NCI-H2029 treated with DMSO at 0.1 percent for 48 hours (cell line): Measurements from ENCODE around the gene ABL1.
"Not testable (repeated sequence)": the region's sequence is repeated elsewhere in the genome, so short reads cannot be mapped to it uniquely, and the experiment has no call there.

ENCODE experiments used
- DNase-seq: peaks from one replicate; lab custom pipeline; 2025; lab: John Stamatoyannopoulos, UW

The ABL1 gene

DNA sequence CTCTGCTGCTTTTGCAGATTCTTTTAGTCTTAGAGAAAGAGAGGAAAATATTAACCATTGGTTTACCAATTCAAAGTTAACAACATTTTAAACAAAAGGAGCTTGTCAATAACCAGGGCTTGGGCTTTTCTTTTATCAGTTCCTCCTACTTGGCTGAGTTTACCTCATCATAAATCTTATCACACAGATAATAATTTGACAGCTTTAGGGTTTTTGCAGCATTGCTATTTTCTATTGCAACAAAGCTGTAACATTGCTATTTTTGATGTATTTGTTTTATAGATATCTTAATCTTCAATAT, 9.8 kb upstream of the ABL1 start:
- DNase-seq, result no peak

GRCh38 chr9:130825809-130826208, 9.2 kb upstream of the ABL1 start:
- DNase-seq, result no peak

- no peak for DNase-seq
Measured at GRCh38 chr9:130829762-130830161, 5.3 kb upstream of the ABL1 start.

GRCh38 chr9:130830231-130830760, 4.8 kb upstream of the ABL1 start:
- peak; percentile 24 for DNase-seq

GRCh38 chr9:130831077-130831476, 4.0 kb upstream of the ABL1 start:
- DNase-seq, result no peak

DNA sequence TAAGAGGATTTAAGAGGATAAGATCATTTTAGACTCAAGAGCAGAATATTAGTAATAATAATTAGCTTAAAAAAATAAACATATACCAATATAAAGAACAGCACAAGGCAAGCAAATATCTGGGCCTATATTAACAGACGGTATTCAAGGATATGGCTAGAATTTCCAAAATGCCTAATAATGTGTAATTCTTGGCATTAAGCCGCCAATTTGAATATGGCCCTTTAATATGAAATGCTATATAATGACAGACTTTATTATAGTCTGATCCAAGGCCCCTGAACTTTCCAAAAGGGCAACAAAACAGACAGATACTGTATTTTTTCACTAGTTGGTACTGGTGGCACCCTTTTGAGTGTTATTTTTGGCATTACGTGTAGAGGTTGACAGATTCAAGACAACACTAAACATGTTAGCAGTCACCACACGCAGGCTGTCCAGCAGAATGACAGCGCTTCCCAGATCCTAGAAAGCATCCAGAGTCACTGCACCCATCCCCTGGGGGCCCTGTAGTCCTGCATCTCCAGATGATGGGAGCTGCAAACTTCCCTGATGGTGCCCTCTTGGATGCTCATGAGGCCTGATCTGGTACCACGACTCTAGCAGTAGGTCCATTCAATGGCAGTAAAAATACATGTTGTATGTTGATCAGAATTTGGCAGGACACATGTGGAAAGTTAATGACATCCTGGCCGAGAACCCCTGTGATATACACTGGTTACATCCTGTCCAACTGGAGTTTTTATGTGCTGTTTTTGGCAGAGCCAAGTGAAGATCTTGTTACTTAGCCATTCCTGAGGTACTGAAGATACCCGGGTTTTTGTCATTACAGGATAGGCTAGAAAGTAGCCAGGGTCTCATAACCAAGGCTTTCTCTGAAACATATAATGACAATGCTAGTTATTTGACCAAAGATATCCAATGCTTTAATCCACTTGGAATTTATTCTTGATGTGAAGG, 1.7 kb upstream of the ABL1 start:
- no peak for DNase-seq

DNA sequence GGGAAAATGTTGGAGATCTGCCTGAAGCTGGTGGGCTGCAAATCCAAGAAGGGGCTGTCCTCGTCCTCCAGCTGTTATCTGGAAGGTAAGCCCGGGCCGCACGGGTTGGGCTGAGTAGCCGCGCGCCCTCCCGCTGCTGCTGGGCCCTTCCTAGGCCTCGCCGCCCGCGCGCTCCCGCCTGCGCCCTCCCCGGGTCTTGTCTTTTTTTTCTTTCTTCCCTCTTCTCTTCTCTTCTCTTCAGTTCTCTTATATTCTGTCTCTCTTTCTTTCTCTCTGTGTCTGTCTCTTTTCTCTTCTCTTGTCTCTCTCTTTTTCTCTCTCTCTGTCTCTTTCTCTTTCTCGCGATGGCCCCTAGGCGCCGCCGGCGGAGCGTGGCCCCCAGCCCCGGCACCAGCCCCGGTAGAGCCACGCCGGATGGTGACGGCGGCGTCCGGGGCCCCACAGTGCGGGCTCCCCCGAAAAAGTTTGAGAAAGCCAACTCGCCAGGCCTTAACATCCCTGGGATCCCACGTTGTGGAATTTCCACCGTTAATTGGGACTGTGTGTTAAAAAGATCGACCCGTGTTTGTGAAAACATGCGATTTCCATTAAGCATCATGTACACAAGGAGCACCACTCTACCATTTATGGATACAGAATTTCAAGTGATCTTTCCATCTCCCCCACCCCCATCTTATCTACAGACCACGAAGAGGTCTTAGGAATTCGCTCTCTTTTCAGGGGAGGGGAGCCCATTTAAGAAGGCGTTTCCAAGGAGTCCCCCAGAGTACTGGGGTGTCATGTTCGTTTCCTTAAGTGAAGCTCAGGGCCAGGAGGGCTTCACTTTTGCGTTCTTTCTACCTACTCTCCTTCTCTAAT, 616 bp downstream of the ABL1 start:
- no peak for DNase-seq

DNA sequence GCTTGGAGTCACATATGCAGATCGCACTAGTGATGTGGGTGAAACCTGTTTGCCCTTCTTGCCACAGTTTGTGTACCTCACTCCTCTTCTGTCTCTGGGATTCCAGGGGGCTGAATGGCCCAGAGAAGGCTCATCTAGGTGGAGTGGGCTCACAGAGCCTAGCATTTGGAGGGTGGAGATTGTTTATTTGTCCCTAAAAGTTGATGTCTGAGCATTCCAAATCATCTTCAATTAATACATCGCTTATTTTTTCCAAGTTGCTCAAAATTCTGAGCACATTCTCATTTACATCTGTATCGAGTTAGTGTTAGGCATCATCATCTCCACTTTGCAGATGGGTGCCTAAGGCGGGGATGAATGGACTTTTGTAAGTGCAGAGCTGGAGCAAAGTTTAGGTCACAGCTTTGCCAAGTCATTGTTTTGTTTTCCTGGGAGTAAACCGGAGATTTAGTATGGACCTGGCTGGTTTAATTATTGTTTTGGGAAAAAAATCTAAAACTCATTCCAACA, 2.0 kb downstream of the ABL1 start:
- no peak for DNase-seq

GRCh38 chr9:130837643-130838042, 2.6 kb downstream of the ABL1 start:
- DNase-seq, result no peak

GRCh38 chr9:130839132-130840111, 4.4 kb downstream of the ABL1 start:
- no peak for DNase-seq

- DNase-seq, result no peak
Measured at GRCh38 chr9:130842545-130842944, 7.5 kb downstream of the ABL1 start.

GRCh38 chr9:130843049-130843908, 8.2 kb downstream of the ABL1 start:
- no peak for DNase-seq

DNA sequence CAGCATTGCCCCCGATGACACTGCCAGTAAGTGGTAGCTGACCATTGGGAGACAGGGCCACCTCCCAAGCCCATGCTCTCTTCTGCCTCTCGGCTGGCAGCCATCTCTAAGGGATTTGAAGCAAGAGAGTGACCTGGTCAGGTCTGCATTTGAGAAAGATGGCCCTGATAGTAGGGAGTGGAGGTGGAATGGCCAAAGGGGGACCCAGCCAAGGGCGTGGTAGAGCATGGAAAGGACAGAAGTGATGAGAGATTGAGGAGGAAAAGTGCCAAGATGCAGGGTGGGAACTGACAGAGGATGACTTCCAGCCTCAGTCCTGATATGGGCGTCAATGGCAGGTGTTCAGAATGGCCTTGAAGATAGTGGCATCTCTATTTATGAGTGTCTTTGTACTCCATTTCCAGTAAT, 9.0 kb downstream of the ABL1 start:
- no peak for DNase-seq

DNA sequence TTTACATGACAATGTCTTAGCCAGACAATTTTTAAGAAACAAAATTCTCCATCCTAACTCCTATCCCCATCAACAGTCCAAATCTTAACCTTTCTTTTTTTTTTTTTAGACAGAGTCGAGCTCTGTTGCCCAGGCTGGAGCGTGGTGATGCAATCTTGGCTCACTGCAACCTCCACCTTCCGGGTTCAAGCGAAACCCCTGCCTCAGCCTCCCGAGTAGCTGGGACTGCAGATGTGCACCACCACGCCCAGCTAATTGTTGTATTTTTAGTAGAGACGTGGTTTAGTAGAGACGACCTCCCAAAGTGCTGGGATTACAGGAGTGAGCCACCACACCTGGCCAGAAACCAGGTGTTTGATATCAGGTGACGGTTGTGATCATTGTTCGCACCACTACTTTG, 10.2 kb downstream of the ABL1 start:
- no peak for DNase-seq

DNA sequence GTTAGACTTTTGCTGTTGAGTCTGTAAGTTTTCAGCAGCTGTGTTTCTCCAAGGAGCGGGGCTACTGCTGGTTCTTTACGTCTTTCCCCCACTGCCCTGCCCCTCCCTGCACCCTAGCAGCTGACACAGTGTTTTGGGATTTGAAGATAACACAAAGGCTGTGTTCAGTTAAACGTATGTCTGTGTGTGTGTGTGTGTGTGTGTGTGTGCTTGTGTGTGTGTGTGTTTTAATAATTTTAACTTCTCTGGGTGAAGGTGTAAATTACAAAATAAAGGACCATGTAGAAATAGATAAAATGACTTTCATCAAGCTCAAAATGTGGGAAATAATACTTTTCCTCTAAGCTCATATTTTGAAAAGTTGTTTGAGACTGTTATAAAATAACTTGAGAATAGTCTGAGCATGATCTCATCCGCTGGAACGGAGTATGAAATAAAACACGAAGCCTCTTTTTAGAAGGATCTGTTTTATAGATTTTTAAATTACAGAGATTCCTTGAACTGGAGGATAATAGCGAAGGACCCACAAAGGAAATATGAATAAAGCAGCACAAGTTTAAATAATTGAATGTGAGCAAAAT, 10.9 kb downstream of the ABL1 start:
- no peak for DNase-seq

- no peak for DNase-seq
Measured at GRCh38 chr9:130846487-130847305, 11.6 kb downstream of the ABL1 start.

DNA sequence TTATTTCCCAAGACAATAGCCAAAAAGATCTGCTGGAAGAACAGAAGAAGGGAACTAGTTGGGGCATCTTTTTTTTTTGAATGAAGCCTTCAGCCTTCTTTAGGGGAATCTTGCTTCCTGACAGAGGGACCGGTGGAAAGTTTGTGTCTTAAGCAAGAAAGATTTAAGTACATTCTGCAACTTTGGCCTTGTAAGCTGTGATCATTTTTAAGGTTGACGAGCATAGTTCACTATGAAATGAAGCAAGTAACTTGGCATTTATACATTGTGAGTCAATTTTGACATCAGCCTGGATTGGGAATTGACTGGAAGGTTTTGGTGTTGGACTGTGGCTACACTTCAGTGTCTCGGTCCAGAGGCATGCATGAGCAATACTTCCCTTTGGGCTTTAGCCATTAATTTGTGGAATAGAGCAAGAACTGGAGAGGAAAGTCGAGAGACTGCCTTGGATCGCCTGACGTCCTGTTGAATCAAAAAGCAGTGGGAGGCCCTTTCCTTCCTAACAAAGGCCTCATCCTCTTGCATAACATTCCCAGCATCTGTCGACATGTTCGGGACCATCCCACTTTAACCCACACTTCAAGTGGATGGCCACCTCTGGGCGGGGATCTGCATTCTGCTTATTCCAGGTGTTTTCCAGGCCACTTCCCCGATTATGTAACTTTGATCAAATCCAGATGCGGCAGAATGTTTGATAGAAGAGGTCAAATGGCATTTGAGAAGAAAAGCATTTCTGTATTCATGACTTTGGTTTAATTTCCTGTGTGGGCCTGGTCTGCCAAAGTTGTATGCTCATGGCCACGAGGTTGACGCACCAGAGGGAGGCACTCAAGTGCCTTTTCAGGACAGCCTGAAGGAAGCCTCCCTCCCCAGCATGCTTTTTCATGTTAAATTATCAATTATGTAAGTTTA, 12.5 kb downstream of the ABL1 start:
- no peak for DNase-seq

DNA sequence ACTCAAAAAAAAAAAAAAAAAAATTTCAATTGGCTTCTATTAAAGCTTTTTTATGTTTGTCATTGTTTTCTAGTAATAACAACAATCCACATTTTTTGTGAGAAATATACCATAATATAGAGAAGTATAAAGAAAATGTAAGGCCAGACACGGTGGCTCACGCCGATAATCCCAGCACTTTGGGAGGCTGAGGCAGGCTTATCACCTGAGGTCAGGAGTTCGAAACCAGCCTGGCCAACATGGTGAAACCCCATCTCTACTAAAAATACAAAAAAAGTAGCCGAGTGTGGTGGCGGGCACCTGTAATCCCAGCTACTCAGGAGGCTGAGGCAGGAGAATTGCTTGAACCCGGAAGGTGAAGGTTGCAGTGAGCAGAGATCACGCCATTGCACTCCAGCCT, 13.5 kb downstream of the ABL1 start:
- DNase-seq, result not testable (repeated sequence)
